GM18870 (cell line): ENCODE data around the gene C10orf105.
A peak's percentile ranks its signal among the peaks of the same experiment; 100 is the strongest.

Experiments used
- ATAC-seq: cut with Tn5 transposase; IDR thresholded peaks from one replicate; pipeline ENCODE4 v1.9.1; 2021; ENCODE audit warnings: moderate library complexity; ENCODE audit not compliant: unreplicated experiment

C10orf105 gene

GRCh38 chr10:71739358-71739900, 19.9 kb upstream of the C10orf105 start:
- ATAC-seq, result no peak

GRCh38 chr10:71737834-71738197, 18.2 kb upstream of the C10orf105 start:
- no peak for ATAC-seq

- ATAC-seq, result no peak
Measured at GRCh38 chr10:71737001-71737833, 17.6 kb upstream of the C10orf105 start.

- ATAC-seq, result no peak
Measured at GRCh38 chr10:71736570-71736952, 17.0 kb upstream of the C10orf105 start.

- ATAC-seq, result no peak
Measured at GRCh38 chr10:71735709-71736569, 16.4 kb upstream of the C10orf105 start.

- no peak for ATAC-seq
Measured at GRCh38 chr10:71734797-71735196, 15.2 kb upstream of the C10orf105 start.

GRCh38 chr10:71731791-71732190, 12.2 kb upstream of the C10orf105 start:
- no peak for ATAC-seq

GRCh38 chr10:71729161-71729636, 9.6 kb upstream of the C10orf105 start:
- ATAC-seq, result no peak

- peak; percentile 36 for ATAC-seq
Measured at GRCh38 chr10:71727738-71728737, 8.5 kb upstream of the C10orf105 start.

GRCh38 chr10:71727105-71727737, 7.6 kb upstream of the C10orf105 start:
- ATAC-seq, result peak; percentile 48

- no peak for ATAC-seq
Measured at GRCh38 chr10:71726580-71727104, 7.1 kb upstream of the C10orf105 start.

- ATAC-seq, result no peak
Measured at GRCh38 chr10:71725998-71726579, 6.5 kb upstream of the C10orf105 start.

- ATAC-seq, result no peak
Measured at GRCh38 chr10:71725249-71725648, 5.7 kb upstream of the C10orf105 start.

GRCh38 chr10:71724539-71724938, 5.0 kb upstream of the C10orf105 start:
- no peak for ATAC-seq

GRCh38 chr10:71723311-71723710, 3.7 kb upstream of the C10orf105 start:
- ATAC-seq, result no peak

GRCh38 chr10:71722849-71723248, 3.3 kb upstream of the C10orf105 start:
- ATAC-seq, result no peak

- ATAC-seq, result no peak
Measured at GRCh38 chr10:71721313-71721712, 1.7 kb upstream of the C10orf105 start.

GRCh38 chr10:71720288-71720687, 710 bp upstream of the C10orf105 start:
- no peak for ATAC-seq

GRCh38 chr10:71719042-71719441, 536 bp downstream of the C10orf105 start:
- ATAC-seq, result no peak
